ENCODE results near the gene GMDS. TPM values are rescaled to one million over a fixed set of nuclear protein-coding genes. Genes with fewer than 3 reads are reported as not detected.
A peak's percentile ranks its signal among the peaks of the same experiment; 100 is the strongest.

Gene GMDS
- total RNA-seq, 6 experiments from 2014 or later = 13.2 to 18.0 (median 14.7) TPM

DNA sequence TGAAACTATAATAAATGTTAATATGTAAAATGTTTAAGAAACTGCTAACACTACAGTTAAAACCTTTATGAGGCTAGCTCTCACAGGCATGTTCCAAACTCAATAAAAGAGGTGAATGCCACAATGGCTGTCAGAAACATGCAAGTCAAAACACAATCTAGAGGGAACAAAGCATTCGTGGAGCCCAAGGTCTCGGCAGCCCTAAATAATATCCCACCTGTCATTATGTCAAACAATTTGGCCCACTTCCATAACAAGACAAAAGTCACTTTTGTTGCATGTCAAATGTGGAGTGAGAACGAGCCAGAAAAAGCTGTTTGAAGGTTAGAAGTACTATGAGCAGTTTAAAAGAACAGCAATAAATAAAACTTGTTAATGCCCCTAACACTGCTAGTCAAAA lies 181.9 kb downstream of the GMDS start:
- no peaks in the 10 kb centered on the region for H3K9me3 Mint-ChIP-seq
- H3K4me3 Mint-ChIP-seq = no peak overlapping the region
- TF ChIP-seq, protein P1, sequence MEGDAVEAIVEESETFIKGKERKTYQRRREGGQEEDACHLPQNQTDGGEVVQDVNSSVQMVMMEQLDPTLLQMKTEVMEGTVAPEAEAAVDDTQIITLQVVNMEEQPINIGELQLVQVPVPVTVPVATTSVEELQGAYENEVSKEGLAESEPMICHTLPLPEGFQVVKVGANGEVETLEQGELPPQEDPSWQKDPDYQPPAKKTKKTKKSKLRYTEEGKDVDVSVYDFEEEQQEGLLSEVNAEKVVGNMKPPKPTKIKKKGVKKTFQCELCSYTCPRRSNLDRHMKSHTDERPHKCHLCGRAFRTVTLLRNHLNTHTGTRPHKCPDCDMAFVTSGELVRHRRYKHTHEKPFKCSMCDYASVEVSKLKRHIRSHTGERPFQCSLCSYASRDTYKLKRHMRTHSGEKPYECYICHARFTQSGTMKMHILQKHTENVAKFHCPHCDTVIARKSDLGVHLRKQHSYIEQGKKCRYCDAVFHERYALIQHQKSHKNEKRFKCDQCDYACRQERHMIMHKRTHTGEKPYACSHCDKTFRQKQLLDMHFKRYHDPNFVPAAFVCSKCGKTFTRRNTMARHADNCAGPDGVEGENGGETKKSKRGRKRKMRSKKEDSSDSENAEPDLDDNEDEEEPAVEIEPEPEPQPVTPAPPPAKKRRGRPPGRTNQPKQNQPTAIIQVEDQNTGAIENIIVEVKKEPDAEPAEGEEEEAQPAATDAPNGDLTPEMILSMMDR (IDR thresholded peaks at IDR 0.05) = no peak
- H3K4me1 Mint-ChIP-seq (ENCODE audit: low read depth) = peaks cover 9% of the 10 kb centered on the region; the same call in 1 of the 2 replicates
- H3K27ac Mint-ChIP-seq = no peak overlapping the region
- peaks cover 4% of the 10 kb centered on the region; the same call in 1 of the 2 replicates for H3K36me3 Mint-ChIP-seq (ENCODE audit: low read depth)
- no peaks in the 10 kb centered on the region; the same call in 1 of the 2 replicates for H3K27me3 Mint-ChIP-seq (ENCODE audit: insufficient read depth)
- no peak for DNase-seq

DNA sequence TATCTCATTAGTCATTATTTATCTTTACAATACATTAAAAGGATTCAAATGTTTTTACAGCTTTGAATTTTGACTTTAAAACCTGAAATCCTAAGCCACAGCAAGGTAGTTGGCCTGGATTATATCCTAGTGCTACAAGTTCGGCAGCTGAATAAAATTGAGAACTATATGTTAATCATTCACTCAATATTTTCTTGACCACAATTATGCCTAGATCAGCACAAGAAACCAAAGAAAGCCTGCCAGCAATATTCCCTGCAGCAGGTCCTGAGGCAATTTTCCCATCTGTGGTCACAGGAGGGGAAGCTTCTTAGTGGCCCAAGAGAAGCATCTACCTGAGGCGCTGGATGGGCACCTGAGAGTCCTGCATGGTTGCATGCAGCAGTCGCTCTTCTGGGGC lies 183.5 kb downstream of the GMDS start:
- peaks cover 9% of the 10 kb centered on the region; the same call in 1 of the 2 replicates for H3K36me3 Mint-ChIP-seq (ENCODE audit: low read depth)
- no peaks in the 10 kb centered on the region for H3K9me3 Mint-ChIP-seq
- DNase-seq = no peak
- no peaks in the 10 kb centered on the region; the same call in 1 of the 2 replicates for H3K27me3 Mint-ChIP-seq (ENCODE audit: insufficient read depth)
- no peak overlapping the region for H3K27ac Mint-ChIP-seq
- peaks cover 9% of the 10 kb centered on the region; the same call in 1 of the 2 replicates for H3K4me1 Mint-ChIP-seq (ENCODE audit: low read depth)
- no peak overlapping the region for H3K4me3 Mint-ChIP-seq
- TF ChIP-seq, protein P1 (IDR thresholded peaks at IDR 0.05) = no peak

DNA sequence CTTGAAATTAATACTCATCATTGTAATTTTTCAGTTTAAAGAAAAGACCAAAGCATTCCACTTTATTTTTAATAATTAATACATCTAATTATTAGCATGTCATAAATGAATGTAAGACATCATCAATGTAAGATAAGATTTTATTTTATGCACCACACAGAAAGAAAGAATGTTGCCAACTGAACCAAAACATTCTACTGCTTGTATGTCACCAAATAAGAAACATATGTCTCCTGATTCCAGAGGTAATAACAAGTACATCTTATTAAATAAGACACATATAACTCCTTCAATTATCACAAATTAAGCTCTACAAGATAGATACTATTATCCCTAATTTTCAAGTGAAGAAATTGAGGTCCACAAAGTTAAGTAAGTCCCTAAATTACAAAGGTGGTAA lies 189.5 kb downstream of the GMDS start:
- peaks cover 27% of the 10 kb centered on the region for H3K4me1 Mint-ChIP-seq (ENCODE audit: low read depth)
- DNase-seq = peak; percentile 15
- H3K36me3 Mint-ChIP-seq (ENCODE audit: low read depth) = 0 out of 2 replicates have a peak, but pooled peaks cover 5% of the 10 kb centered on the region
- TF ChIP-seq, protein P1 (IDR thresholded peaks at IDR 0.05) = no peak
- H3K9me3 Mint-ChIP-seq = no peaks in the 10 kb centered on the region
- H3K4me3 Mint-ChIP-seq = no peak overlapping the region
- H3K27me3 Mint-ChIP-seq (ENCODE audit: insufficient read depth) = no peaks in the 10 kb centered on the region; the same call in none of the 2 replicates
- H3K27ac Mint-ChIP-seq = no peak overlapping the region

DNA sequence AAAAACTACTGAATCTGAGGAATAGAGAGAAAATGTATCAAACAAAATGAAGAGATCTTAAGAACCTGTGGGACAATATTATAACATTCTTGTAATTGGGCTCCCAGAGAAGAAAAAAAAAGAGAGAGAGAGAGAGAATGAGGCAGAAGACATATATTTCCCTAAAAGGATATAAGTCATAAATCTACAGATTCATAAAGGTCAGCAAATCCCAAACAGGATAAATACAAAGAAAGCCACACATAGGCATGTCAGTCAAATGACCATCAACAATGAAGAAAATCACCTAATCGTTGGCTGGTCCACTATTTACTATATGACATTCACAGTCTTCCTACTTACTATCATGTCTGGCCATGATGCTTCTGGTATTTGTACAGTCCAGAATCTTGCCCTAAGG lies 190.3 kb downstream of the GMDS start:
- 0 out of 2 replicates have a peak, but pooled peaks cover 5% of the 10 kb centered on the region for H3K36me3 Mint-ChIP-seq (ENCODE audit: low read depth)
- no peak overlapping the region for H3K27ac Mint-ChIP-seq
- H3K4me3 Mint-ChIP-seq = no peak overlapping the region
- H3K27me3 Mint-ChIP-seq (ENCODE audit: insufficient read depth) = no peaks in the 10 kb centered on the region; the same call in none of the 2 replicates
- TF ChIP-seq, protein P1 (IDR thresholded peaks at IDR 0.05) = no peak
- no peak for DNase-seq
- no peaks in the 10 kb centered on the region for H3K9me3 Mint-ChIP-seq
- H3K4me1 Mint-ChIP-seq (ENCODE audit: low read depth) = peaks cover 27% of the 10 kb centered on the region

DNA sequence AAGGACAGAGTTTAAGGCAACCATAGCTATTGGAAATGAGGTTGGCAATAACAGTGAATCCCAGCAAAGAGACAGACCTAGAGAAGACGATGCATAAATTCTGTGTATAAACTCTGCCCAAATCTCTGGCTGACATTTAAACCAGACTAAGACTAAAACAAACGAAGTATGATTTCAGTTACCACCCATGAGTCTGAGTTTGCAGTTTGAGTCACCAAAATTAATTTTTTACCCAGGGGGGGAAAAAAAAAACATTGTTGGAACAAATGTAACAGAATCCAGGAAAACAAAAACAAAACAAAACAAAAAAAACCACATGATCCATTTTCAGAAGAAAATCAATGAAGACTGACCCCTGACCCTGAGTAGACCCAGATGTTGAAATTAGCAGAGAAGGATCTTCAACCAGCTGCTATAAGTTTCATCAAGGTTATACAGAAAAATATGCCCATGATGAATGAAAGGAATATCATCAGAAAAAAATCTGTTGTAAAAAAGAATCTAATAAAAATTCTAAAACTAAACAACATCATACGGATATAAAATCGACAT lies 190.8 kb downstream of the GMDS start:
- no peak overlapping the region for H3K27ac Mint-ChIP-seq
- H3K27me3 Mint-ChIP-seq (ENCODE audit: insufficient read depth) = no peaks in the 10 kb centered on the region; the same call in none of the 2 replicates
- no peak for DNase-seq
- H3K9me3 Mint-ChIP-seq = no peaks in the 10 kb centered on the region
- TF ChIP-seq, protein P1 (IDR thresholded peaks at IDR 0.05) = no peak
- peaks cover 27% of the 10 kb centered on the region for H3K4me1 Mint-ChIP-seq (ENCODE audit: low read depth)
- 0 out of 2 replicates have a peak, but pooled peaks cover 5% of the 10 kb centered on the region for H3K36me3 Mint-ChIP-seq (ENCODE audit: low read depth)
- no peak overlapping the region for H3K4me3 Mint-ChIP-seq
